ENCODE results near the gene IRX4. TPM values are rescaled to one million over a fixed set of nuclear protein-coding genes. Genes with fewer than 3 reads are reported as not detected.

IRX4 gene
- total and polyA plus RNA-seq, 9 of the 15 experiments (the other 6 are each of a cell fraction or from before 2014, with no cell fraction given) = not detected

GRCh38 chr5:1894243-1894642 is 11.5 kb upstream of the IRX4 start (continued):
- no peak for TF ChIP-seq NRF1 (conservative IDR thresholded peaks at IDR 0.05 in 1 of 2, IDR thresholded peaks at IDR 0.05 in 1 of 2)
- no peak for TF ChIP-seq ETV5 (CRISPR knock-in tag; IDR thresholded peaks at IDR 0.05; ENCODE audit: low read depth)
- TF ChIP-seq, protein P1, sequence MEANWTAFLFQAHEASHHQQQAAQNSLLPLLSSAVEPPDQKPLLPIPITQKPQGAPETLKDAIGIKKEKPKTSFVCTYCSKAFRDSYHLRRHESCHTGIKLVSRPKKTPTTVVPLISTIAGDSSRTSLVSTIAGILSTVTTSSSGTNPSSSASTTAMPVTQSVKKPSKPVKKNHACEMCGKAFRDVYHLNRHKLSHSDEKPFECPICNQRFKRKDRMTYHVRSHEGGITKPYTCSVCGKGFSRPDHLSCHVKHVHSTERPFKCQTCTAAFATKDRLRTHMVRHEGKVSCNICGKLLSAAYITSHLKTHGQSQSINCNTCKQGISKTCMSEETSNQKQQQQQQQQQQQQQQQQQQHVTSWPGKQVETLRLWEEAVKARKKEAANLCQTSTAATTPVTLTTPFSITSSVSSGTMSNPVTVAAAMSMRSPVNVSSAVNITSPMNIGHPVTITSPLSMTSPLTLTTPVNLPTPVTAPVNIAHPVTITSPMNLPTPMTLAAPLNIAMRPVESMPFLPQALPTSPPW (CRISPR knock-in tag; IDR thresholded peaks at IDR 0.05) = no peak
- no peak for TF ChIP-seq GABPB2 (CRISPR knock-in tag; conservative IDR thresholded peaks at IDR 0.05)
- TF ChIP-seq FOS (IDR thresholded peaks at IDR 0.05; ENCODE audit: extremely low read depth, insufficient read length) = no peak

GRCh38 chr5:1893754-1894153 is 11.0 kb upstream of the IRX4 start:
- no peak overlapping the region for H3K4me2 ChIP-seq (ENCODE audit: insufficient read depth, low read length)
- no peak for DNase-seq (ENCODE audit: extremely low read depth in 1 of 4, low spot score in 3 of 4)
- peaks cover 0 to 2% of the 10 kb centered on the region in 2 experiments; a peak in 2 of 5 replicates for H3K4me1 ChIP-seq (replicated peaks in 1 of 2; ENCODE audit: control insufficient read depth in 2 of 2, insufficient read depth in 2 of 2, low read length in 2 of 2)
- H3K9me3 ChIP-seq (replicated peaks; ENCODE audit: control insufficient read depth, insufficient read depth, low read depth, low read length) = no peaks in the 10 kb centered on the region
- intact Hi-C loops (cut with micrococcal nuclease) = no loop called here
- no peak overlapping the region for H2AFZ ChIP-seq (ENCODE audit: low read depth, low read length)
- in situ Hi-C loops (cut with MboI) = no loop called here
- no peak overlapping the region for H3K4me3 ChIP-seq
- no peak for ATAC-seq
- CTCF ChIA-PET (ENCODE audit: low intra/inter-chr PET ratio) = no interaction called here
- peaks cover 17% of the 10 kb centered on the region; the same call in 1 of the 2 replicates for H4K20me1 ChIP-seq (replicated peaks; ENCODE audit: control insufficient read depth, insufficient read depth, low read length)
- FAIRE-seq = no peak
- no TSS peak for BruUV-seq (replicated peaks)
- WGBS (ENCODE audit: insufficient coverage, low coverage, missing lambda C conversion rate) = 2% methylated on average over 10 of the region's 10 CpGs
- no peak overlapping the region for H3K9ac ChIP-seq (ENCODE audit: insufficient read depth in 1 of 2, low read depth in 2 of 2, low read length in 2 of 2)
- H3K9me1 ChIP-seq (ENCODE audit: control insufficient read depth, insufficient read depth, low read length) = no peaks in the 10 kb centered on the region
- peaks cover 55 to 85% of the 10 kb centered on the region in 2 experiments for H3K27me3 ChIP-seq (ENCODE audit: control insufficient read depth in 2 of 2, insufficient read depth in 2 of 2, low read length in 2 of 2)
- no peak overlapping the region for H3K27ac ChIP-seq (ENCODE audit: extremely low read depth, low read depth, low read length)
- TF ChIP-seq ZNF124 (CRISPR knock-in tag; IDR thresholded peaks at IDR 0.05) (no peak), U2AF1 (optimal IDR thresholded peaks at IDR 0.05; ENCODE audit: low read depth, low read length) (no peak), ZNF146 (CRISPR knock-in tag; IDR thresholded peaks at IDR 0.05; ENCODE audit: unreplicated experiment) (no peak), SAFB (IDR thresholded peaks at IDR 0.05; ENCODE audit: borderline replicate concordance, low read depth, low read length) (no peak), KLF16 (IDR thresholded peaks at IDR 0.05) (no peak), DIDO1 (tag; IDR thresholded peaks at IDR 0.05; ENCODE audit: low read depth) (no peak), KLF6 (CRISPR knock-in tag; IDR thresholded peaks at IDR 0.05; ENCODE audit: borderline replicate concordance) (no peak), RBFOX2 (IDR thresholded peaks at IDR 0.05; ENCODE audit: low read depth, low read length) (no peak), CBX5 (IDR thresholded peaks at IDR 0.05; ENCODE audit: borderline replicate concordance, low read depth) (no peak)
- H3K36me3 ChIP-seq (ENCODE audit: control insufficient read depth, insufficient read depth, low read length) = no peaks in the 10 kb centered on the region
- POLR2A ChIA-PET = no interaction called here
- H3K79me2 ChIP-seq (ENCODE audit: control insufficient read depth, insufficient read depth, low read length) = no peaks in the 10 kb centered on the region

Measured in K562 (cell line).